NAMALWA (cell line): ENCODE results near the gene CAMK1D.

Experiments used
- DNase-seq: peaks from one replicate; pipeline ENCODE4 v3.0.0-alpha.2; 2015; ENCODE audit warnings: low spot score

Gene CAMK1D

DNA sequence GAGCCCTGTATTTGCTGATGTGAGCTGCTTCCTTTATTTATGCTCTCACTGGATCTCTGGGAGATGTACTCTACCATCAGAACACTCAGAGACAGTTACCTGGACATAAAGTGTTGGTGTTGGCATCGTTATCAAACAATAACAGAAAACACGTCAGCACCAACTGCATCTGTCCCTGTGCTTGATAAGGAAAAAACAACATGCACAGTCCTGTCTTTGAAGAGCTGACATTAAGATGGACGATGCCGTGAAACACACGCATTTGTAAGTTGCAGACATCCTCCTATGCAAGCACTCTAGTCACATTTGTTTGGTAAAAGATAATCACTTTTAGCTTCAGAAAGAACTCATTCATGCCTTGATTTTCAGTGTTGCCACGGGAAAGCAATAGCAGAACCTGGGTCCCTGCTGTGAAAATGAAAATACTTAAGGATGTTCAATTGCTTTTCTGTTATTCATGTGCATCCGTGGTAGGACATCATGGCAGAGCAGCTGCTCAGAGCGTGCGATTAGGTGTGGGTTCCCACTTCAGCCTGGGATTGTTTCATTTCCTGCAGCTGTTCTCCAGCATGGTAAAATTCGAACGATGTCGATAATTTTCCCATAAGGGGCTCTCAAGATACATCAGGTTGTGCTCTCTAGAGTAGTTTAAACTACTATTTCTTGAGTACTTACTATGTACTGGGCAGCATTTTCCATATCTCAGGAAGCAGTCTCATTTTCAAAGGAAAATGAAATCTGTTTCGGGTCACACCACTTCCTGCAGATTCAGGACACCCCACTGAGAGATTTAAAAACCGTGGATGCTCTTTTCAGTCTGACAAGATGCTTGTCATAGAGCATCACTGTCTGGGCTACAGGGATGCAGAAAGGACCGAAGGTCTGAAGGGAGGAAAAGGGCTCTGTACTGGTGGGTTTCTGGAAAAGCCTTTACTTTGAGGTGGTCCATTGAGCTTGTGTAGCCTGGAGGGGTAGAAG is 248.7 kb downstream of the CAMK1D start:
- no peak for DNase-seq

DNA sequence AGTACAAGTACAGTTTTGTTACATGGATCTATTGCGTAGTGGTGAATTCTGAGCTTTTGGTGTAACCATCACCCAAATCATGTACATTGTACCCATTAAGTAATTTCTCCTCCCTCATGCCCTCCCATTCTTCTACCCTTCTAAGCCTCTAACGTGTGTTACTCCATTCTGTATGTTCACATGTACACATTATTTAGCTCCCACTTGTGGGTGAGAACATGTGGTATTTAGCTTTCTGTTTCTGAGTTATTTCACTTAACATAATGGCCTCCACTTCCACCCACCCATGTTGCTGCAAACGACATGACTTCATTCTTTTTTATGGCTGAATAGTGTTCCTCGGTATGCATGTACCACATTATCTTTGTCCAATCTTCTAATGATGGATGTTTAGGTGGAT is 251.3 kb downstream of the CAMK1D start:
- no peak for DNase-seq

DNA sequence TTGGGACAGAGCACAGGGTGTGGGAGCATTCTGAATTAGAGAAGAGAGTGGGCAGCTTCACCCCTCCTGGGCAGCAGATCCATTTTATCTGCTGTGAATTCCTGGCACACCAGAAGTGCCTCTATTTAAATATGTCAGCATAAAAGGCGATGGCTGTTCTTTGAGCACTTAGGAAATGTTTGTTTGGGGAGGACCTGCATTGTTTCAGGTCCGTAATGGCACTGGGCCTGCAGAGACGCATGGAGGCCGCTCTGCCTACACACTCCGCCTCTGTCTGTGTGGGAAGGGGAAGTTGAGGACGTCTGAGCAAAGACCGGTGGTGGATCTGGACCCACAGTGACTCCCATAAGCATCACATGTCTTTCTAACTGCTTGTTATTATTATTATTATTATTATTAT is 253.2 kb downstream of the CAMK1D start:
- DNase-seq = no peak

DNA sequence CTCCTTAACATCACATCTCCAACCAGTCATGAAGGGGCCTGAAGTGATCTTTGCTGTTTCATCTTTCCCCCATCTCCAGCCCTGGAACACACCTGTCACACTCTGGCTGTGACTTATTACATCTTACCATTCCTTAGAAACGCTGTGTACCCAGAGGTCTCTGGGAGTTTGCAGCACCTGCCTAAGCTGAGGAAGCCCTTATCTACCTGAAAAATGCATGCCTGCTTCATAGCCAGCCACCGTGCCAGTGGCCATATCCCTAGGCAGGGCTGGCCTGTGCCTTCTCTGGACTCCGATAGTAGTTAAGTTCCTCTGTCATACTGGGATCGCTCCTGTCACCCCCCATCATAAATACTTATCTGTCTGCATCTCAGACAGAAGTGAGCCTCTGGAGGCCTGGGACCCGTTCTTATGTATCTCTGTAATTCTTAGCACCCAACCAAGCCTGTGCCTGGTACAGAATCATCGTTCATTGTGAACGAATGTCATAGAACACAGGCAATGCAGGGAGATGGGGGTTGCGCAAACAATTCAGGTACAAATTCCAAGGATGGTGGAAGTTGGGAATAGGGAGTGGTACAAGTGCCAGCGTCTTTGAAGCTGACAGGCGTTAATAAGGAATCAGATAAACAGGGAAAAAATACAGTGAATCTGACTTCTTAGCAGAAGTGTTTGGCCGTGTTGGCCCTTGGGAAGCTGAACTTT is 254.6 kb downstream of the CAMK1D start:
- no peak for DNase-seq

DNA sequence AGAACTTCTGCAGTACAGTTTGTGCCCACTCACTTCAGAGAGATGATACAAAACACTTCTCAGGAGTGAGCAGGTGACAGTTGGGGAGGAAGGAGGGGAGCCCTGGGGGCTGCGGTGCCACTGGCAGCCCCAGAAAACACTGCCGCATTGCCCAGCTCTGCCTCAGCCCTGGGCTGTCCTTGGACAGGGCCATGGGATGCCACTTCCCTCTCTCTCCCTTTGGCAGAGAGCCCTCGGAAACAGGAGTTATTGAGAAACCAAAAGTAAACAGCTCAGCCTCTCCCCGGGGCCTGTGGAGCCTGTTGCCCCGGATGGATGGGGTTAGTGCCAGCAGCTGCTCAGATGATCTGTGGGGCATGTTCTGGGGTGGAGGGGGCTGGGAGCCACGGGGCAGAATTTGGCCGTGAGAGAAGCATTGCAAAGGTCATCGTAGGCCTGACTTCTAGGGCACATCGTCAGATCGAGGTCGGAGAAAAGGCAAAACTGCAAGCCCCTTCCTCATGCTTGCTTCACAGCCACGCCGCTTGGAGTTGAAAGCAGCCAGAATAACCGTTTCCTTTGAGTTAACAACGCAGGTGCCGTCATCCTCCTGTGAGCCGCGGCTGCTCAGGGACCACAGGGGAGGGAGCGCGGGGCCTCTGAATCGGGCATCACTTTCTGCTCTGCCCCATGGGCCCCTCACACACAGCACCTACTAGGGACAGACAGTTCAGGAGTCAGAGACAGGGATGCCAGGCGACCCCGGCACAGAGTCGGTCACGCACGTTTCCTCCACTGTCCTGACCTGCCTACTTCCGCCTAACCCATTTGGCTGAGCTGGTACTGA is 256.4 kb downstream of the CAMK1D start:
- DNase-seq = peak; percentile 59

DNA sequence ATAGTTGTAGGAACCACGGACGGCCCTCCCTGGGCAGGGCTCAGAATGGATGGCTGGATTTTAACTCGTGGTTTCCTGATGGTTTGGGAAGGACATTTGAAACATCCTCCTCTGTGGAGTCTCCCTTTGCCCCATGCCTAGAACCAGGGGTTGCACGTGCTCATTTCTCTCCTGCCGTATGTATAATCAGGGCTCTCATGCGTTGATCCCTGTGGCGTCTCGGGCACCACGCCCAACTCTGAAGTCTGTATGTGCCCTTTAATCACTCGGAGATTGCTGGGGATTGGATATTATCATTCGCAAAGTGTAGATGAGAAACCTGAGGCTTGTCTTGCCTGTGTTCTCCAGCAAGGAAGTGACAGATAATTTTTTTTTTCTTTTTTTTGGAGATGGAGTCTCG is 257.1 kb downstream of the CAMK1D start:
- DNase-seq = no peak

DNA sequence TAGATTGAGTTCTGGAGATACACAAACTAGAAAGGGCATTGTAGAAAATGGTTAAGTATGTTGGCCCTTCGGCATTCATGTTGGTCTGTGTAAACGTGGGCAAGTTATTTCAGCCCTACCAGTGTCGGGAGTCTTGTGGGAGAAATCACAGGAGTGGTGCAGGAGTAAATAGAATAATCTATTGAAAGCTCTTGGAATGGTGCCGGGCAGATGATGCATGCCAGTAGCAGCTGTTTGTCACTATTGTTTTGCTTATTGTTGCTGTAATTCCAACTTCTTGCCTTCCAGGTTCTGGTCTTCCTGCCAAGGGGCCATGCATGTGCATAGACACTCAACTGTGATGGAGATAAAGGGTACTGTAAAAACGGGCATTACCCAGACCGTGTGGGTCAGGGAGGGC is 259.4 kb downstream of the CAMK1D start:
- no peak for DNase-seq

DNA sequence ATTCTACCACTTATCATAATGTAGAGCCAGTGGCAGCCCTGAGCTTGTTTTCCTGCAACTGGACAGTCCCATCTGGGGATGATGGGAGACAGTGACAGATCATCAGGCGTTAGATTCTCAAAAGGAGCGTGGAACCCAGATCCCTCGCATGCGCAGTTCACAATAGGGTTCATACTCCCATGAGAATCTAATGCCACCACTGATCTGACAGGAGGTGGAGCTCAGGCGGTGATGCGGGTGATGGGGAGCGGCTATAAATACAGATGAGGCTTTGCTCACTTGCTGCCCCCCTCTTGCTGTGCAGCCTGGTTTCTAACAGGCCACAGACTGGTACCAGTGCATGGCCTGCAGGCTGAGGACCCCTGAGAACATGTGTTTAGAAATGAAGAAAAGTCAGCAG is 260.1 kb downstream of the CAMK1D start:
- DNase-seq = no peak

DNA sequence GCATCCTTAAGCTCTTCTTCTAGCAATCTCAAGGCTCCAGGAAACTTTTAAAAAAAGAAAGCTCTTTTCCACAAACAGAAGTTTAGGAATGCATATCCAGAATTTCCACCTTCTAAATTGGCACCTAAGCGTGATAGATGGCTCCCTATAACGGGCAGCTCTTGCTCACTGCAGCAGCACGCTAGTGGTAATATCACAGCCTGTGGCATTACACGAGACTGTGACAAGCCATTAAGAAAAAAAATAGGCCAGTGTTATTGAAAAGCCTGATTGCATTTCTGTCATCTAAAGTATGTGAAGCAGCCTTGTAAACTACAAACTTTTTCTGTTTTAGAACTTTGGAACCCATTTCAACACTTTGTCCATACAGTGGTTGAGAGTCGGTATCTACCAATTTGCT is 263.8 kb downstream of the CAMK1D start:
- no peak for DNase-seq

DNA sequence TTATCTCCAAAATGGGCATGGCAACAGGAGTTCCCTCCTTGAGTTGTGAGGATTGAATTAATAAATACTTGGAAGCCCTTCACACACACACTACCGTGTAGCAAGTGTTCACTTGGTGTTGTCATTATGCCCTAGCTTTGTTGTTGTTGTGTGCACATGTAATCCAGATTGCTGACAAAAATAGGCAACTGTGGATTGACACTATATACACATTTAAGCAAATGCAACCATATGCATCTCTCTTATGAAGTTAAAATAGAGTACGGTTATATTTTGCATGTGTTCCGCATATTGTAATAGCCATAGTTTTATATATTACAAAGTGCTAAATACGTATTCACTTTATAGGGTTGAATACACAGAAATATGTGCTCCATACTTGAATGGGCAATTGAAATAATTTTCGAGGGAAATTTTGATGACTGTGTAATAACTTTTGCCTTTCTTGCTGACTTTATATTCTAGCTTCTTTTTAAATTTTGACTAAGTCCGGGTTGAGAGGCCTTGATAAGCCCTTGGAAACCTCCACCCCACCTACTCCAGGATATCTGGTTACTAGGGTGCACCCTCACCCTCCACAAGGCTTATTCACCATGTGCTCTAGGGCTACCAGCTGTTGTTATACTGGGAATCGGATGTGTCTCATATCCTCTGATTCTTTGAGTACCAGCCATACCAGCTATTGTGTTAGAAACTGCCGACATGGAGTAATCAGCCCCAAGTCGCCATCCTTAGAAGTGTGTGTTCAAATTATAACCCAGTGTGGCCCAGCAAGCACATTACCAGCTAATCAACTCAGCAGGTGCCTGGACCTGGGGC is 265.0 kb downstream of the CAMK1D start:
- no peak for DNase-seq

DNA sequence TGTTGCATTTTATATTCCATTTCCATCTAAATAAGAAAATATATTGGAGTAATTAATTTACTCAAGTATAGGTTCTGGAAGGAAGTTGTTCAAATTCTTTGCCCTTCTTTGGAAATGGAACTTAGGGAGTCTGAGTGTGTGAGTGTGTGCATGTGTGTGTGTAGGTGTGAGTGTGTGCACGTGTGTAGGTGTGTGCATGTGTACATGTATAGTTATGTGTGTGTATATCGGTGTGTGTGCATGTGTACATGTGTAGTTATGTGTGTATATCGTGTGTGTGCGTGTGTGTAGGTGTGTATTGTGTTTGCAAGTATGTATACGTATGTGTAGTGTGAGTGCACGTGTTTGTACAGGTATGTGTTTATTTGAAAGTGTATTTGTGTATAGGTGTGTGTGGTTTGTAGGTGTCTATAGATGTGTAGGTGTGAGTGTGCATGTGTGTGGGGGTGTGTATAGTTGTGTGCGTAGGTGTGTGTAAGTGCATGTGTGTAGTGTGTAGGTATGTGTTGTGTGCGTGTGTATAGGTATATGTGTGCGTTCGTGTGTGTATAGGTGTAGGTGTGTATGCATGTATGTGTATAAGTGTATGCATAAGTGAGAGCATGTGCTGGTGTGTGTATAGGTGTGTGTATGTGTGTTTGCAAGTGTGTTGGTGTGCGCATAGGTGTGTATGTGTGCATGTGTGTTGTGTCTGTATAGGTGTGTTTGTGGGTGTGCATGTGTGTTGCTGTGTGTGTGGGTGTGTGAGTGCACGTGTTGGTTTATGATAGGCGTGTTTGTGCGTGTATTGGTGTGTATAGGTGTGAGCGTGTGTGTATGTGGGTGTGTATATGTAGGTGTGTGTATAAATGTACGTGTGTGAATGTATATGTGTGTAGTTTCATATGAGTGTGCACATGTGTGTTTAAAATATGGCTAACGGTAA is 266.2 kb downstream of the CAMK1D start:
- DNase-seq = no peak

DNA sequence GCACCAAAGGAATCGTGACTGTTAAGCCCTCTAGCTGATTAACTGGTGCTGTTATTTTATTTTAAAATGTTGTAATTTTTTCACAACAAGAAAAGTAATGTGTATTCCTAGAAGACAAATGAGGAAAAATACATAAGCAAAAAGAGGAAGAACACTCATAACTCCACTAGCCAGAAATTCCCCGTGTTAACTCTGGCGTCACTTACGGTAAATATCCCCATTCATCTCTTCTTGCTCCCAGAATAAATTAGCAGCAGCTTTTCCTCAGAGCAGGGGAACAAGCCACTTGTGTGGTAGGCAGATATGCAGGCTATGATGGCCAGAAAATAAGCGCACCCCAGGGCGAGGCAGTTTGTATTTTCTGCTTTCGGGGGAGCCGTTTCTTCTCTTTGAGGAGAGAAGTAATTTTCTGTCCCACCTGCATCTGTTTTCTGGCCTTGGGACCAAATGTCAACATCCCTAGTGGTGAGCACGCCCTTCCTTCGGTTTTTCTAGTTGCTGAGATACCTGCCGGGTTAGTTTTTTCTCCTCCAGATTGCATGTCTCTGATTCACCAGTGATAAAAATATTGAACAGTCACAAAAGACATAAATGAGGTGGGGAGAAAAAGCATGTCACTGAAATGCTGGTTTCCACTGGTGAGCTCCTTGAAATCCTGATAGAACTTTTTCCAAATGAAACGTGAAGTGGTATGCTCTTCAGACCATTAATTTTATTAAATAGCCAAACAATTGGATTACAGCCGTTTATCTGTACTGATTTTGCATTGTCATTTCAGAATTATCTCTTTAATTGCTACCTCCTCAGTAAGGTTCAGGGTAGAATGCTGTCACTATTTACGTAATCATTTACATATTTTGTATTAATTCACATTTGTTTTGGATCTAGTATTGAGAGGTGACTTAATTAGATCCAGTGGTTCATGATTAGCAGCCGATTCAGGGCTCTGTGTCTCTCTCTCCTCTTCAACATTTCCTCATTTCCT is 268.1 kb downstream of the CAMK1D start:
- no peak for DNase-seq

DNA sequence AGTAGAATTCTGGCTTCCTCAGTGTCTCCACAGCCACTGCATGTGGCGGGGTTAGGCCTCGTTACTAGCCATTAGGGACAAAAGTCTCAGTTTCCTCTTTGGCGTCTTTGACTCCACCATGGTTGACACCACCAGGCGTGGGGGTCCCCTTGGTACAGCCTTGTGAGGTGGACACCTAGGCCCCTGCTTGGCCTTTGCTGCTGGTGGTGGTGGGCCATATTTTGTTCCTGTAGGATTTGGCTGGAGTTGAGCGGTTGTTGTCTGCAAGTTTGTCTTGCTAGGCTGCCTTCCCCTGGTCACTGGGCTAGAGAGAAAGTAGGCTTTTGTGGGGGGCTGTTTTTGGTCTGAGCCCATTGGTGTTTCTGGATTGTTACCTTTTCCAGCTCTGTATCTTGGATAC is 272.7 kb downstream of the CAMK1D start:
- no peak for DNase-seq

DNA sequence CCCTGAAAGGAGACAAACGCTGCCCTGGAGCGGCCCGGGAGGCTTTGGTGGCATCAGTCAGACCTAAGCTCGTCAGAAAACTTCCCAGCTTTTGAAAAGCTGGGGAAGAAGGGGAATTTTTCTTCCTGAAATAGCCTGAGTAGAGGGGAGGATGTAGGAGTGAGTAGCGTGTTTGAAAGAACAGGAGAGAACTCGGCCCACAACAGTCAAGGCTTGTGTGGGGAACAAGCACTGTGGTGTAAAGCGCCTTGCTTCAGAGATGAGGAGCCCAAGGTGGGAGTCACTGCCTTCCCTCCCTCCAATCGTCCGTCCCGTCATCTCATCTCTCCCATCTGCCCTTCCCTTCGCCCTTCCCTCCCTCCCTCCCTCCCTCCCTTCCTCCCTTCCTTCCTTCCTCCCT is 273.3 kb downstream of the CAMK1D start:
- DNase-seq = no peak

DNA sequence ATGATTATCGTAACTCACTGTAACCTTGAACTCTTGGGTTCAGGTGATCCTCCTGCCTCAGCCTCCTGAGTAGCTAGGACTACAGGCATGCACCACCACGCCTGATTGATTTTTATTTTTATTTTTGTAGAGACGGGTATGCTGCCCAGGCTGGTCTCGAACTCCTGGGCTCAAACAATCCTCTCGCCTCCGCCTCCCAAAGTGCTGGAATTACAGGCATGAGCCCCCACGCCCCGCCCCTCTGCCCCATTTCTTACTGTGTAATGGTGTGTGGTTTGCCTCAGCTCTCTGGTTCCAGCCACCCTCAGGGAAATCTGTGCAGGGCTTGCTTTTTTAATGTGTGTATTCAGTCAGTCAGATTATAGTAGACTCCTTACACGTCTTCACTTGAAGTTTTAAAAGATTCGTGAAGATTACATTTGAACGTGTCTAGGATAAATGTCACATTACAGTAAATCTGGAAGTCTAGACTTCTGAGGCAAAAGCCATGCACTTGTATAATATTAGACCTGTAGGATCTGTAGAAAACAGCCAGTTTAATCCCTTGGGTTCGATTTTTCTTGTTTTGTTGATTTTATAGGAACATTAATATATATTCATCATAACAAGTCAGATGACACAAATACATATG is 276.2 kb downstream of the CAMK1D start:
- DNase-seq = no peak

DNA sequence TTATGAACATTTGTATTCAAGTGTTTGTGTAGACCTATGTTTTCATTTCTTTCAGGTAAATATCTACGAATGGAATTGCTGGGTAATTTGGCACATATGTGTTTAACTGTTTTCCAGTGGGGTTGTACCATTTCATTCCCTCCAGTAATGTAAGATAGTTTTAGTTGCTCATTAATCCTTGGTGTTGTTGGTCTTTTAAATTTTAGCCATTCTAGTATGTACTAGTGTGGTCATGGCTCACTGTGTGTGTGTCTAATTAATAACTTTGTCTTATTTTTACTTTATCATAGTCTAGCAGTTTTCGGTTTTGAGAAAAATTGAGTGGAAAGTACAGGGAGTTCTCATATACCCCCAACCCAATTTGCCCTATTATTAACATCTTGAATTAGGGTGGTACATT is 278.8 kb downstream of the CAMK1D start:
- DNase-seq = no peak

DNA sequence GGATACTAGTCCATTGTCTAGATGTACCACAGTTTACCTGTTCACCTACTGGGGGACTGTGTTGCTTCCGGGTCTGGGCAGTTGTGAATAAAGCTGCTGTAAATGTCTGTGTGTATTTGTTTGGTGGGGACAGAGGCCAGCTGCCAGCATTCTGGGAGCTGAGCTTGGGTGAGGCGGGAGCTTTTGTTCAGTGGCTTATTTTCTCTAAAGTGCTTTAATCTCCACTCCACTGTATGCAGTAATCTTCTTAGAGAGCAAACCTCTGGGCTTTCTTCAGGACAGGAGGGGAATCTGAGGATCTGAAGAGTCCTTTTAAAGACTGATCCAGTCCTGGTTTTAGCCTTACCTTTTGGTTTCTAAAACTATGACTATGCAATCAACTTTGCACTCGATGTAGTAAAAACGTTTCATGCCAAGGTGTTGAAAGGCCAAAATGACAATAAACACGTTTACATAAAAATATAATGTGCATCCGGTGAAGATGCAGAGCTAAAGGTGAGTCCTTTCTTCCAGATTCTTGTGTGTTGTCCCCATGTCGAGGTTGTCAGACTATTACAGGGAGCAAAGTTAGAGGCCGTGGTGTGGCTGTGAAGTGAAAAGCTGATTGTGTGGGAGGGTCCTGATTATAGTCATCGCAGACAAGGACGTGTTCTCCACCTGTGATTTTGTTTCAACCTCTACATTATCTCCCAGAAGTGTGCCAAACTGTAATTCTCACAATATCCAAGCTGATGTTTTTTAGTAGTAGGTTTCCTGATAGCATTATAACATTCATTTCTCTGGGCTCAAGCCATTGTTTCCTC is 279.8 kb downstream of the CAMK1D start:
- DNase-seq = no peak

DNA sequence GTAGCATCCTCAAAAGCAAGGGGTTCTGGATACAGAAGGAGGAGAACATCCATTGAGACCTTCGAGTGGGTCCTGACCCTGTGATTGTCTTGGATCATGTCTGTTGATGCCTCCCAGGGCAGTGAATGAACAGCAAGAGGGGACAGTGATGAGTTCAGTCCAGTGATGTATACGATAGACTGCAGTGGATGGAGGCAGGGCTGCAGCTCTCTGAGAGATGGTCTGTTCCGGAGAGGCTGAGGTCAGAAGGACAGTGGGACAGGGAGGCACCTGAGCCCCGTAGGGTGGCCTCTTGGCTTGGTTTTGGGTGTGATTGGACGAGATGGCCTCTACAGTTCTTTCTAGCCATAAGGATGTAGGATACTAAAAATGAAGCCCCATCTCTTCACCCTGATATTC is 280.4 kb downstream of the CAMK1D start:
- DNase-seq = no peak
